HG03439 (cell line): Measurements from ENCODE around the gene GALNT3.

ENCODE experiments used
- ATAC-seq: cut with Tn5 transposase; IDR thresholded peaks from one replicate; pipeline ENCODE4 v1.9.1; 2021; ENCODE audit warnings: mild to moderate bottlenecking, moderate library complexity; ENCODE audit not compliant: unreplicated experiment

GALNT3 gene

GRCh38 chr2:165746501-165746900, 47.5 kb downstream of the GALNT3 start:
- no peak for ATAC-seq

GRCh38 chr2:165745916-165746315, 48.1 kb downstream of the GALNT3 start:
- no peak for ATAC-seq

GRCh38 chr2:165743442-165743841, 50.6 kb downstream of the GALNT3 start:
- ATAC-seq = peak; percentile 81

GRCh38 chr2:165725421-165725820, 68.6 kb downstream of the GALNT3 start:
- no peak for ATAC-seq

GRCh38 chr2:165720511-165720910, 73.5 kb downstream of the GALNT3 start:
- no peak for ATAC-seq

GRCh38 chr2:165718610-165719210, 75.3 kb downstream of the GALNT3 start:
- ATAC-seq = no peak

- ATAC-seq = no peak
These were observed 78.0 kb downstream of the GALNT3 start for GRCh38 chr2:165716091-165716490.

- ATAC-seq = no peak
These were observed 87.0 kb downstream of the GALNT3 start for GRCh38 chr2:165706960-165707487.

GRCh38 chr2:165701147-165701546, 92.9 kb downstream of the GALNT3 start:
- ATAC-seq = no peak

- no peak for ATAC-seq
These were observed 93.5 kb downstream of the GALNT3 start for GRCh38 chr2:165700531-165700930.

- no peak for ATAC-seq
These were observed 94.1 kb downstream of the GALNT3 start for GRCh38 chr2:165699946-165700345.

- peak; percentile 76 for ATAC-seq
These were observed 95.6 kb downstream of the GALNT3 start for GRCh38 chr2:165698444-165698884.

GRCh38 chr2:165697748-165698443, 96.2 kb downstream of the GALNT3 start:
- no peak for ATAC-seq
